ENCODE results near the gene FSD1. TPM values are rescaled to one million over a fixed set of nuclear protein-coding genes. Genes with fewer than 3 reads are reported as not detected.
A peak's percentile ranks its signal among the peaks of the same experiment; 100 is the strongest.
"Not testable (repeated sequence)": the region's sequence is repeated elsewhere in the genome, so short reads cannot be mapped to it uniquely, and the experiment has no call there.

FSD1 gene
- total RNA-seq, 1 experiment from 2014 or later, result 24.7 TPM

- no peaks in the 10 kb centered on the region for H3K9me3 ChIP-seq (replicated peaks)
- H3K4me3 ChIP-seq, result peak within 1 kb of the TSS; percentile 53
- H3K27me3 ChIP-seq, result no peaks in the 10 kb centered on the region
- peak in 1 of 2 experiments; percentile 40 for DNase-seq
- peaks cover 13% of the 10 kb centered on the region for H3K4me1 ChIP-seq
- H3K36me3 ChIP-seq, result no peaks in the 10 kb centered on the region
- no peak within 1 kb of the TSS for H3K27ac ChIP-seq
Measured at GRCh38 chr19:4338441-4339355, 34.3 kb downstream of the FSD1 start, which contains the start of gene STAP2. Gene STAP2 (minus strand): TSS chr19:4338827. CDS start chr19:4338753, 74 bp downstream.

DNA sequence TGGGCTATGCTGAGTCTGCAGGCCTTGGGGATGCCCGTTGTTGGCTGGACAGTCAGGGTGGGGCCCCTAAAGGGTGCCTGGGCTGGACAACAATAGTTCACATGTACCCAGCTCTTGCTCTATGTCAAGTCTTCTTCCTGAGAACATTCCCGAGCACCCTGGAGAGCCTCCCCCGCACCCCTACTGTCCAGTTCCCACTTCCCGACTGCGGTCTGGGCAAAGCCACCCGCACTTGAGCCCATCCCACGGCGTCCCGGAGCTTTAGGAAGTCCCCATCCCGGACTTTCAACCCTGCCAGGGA lies 37.9 kb downstream of the FSD1 start:
- H3K4me3 ChIP-seq, result peak overlapping the region; percentile 61
- peaks cover 17% of the 10 kb centered on the region for H3K4me1 ChIP-seq
- no peaks in the 10 kb centered on the region for H3K9me3 ChIP-seq (replicated peaks)
- peak overlapping the region; percentile 63 for H3K27ac ChIP-seq
- no peaks in the 10 kb centered on the region for H3K36me3 ChIP-seq
- DNase-seq, result no peak
- no peaks in the 10 kb centered on the region for H3K27me3 ChIP-seq

DNA sequence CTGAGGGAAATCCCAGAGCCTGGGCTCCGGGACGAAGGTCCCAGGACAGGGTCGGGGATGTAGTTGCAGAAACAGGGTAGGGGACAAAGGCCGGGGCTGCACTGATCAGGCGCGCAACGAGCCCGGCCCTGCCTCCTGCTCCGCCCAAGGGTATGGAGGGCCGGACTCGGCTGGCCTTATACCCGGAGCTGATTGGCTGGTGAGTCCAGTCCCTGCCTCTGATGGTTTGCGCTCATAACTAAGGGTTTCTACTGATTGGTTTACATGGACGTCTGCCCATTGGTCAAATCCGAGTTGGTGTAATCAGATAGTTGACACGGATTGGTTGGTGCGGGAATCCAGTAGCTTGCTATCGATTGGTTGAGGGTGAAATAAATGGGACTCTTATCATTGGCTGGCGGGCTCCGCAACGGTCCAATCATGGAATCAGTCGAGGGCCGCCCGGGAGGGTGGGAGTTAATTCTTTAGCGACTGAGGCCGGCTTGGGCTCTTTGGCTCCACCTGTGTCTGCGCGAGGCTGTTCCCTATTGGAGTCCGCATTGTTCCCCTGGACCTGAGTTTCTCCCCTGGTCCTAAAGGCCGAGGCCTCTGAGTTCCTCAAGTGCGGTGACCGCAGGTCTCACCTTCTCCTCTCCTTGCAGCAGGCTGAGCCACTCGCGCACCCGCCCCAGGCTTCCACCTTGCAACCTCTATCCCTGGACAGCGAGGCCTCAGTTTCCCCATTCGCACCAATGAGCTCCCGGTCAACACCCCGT lies 38.4 kb downstream of the FSD1 start:
- Histone ChIP-seq H3K27me3 (no peaks in the 10 kb centered on the region), H3K27ac (peak overlapping the region; percentile 63), H3K9me3 (replicated peaks) (no peaks in the 10 kb centered on the region), H3K36me3 (no peaks in the 10 kb centered on the region), H3K4me1 (peaks cover 17% of the 10 kb centered on the region), H3K4me3 (peak overlapping the region; percentile 65)
- DNase-seq, result peak; percentile 98 to 100

GRCh38 chr19:4343370-4344307 lies 39.2 kb downstream of the FSD1 start, which contains the start of gene MPND:
Gene MPND (plus strand): TSS chr19:4343562. CDS start chr19:4343594, 32 bp downstream.
- Histone ChIP-seq H3K9me3 (replicated peaks) (no peaks in the 10 kb centered on the region), H3K4me3 (peak within 1 kb of the TSS; percentile 65), H3K27ac (peak within 1 kb of the TSS; percentile 63), H3K36me3 (no peaks in the 10 kb centered on the region), H3K4me1 (peaks cover 17% of the 10 kb centered on the region), H3K27me3 (no peaks in the 10 kb centered on the region)
- peak; percentile 83 to 86 for DNase-seq

DNA sequence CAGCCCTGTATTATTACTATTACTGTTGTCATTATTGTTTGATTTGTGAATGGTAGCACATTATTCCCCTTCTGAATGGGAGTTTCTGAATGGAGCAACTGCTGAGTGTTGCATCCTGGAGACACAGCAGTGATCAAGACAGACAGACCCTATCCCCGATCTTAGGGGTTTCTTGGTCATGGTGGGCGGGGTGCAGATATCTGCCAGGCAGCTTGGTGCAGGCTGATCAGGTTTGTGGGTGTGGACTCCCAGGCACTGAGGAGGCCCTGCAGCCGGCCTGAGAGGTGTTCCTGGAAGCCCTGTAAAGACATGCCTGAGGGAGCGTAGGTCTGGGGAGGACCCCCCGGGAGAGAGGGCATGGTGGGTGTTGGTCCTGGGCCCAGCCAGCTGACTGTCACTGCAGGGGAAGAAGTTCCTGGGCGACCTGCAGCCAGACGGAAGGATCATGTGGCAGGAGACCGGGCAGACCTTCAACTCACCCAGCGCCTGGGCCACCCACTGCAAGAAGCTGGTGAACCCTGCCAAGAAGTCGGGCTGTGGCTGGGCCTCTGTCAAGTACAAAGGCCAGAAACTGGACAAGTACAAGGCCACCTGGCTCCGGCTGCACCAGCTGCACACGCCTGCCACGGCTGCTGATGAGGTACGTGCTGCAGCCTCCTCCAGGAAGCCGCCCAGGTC lies 41.1 kb downstream of the FSD1 start:
- Histone ChIP-seq H3K4me3 (no peak overlapping the region), H3K4me1 (peaks cover 16% of the 10 kb centered on the region), H3K36me3 (no peaks in the 10 kb centered on the region), H3K27me3 (no peaks in the 10 kb centered on the region), H3K27ac (no peak overlapping the region), H3K9me3 (replicated peaks) (no peaks in the 10 kb centered on the region)
- DNase-seq, result no peak

GRCh38 chr19:4346020-4346383 lies 41.6 kb downstream of the FSD1 start:
- Histone ChIP-seq H3K27ac (no peak overlapping the region), H3K4me1 (peaks cover 10% of the 10 kb centered on the region), H3K9me3 (replicated peaks) (no peaks in the 10 kb centered on the region), H3K27me3 (no peaks in the 10 kb centered on the region), H3K36me3 (no peaks in the 10 kb centered on the region), H3K4me3 (no peak overlapping the region)
- DNase-seq, result no peak

- Histone ChIP-seq H3K36me3 (no peaks in the 10 kb centered on the region), H3K4me1 (0 out of 2 replicates have a peak, but pooled peaks cover 4% of the 10 kb centered on the region), H3K9me3 (replicated peaks) (no peaks in the 10 kb centered on the region), H3K27me3 (no peaks in the 10 kb centered on the region), H3K4me3 (no peak overlapping the region), H3K27ac (no peak overlapping the region)
- DNase-seq, result no peak
Measured at GRCh38 chr19:4347521-4347920, 43.1 kb downstream of the FSD1 start.

DNA sequence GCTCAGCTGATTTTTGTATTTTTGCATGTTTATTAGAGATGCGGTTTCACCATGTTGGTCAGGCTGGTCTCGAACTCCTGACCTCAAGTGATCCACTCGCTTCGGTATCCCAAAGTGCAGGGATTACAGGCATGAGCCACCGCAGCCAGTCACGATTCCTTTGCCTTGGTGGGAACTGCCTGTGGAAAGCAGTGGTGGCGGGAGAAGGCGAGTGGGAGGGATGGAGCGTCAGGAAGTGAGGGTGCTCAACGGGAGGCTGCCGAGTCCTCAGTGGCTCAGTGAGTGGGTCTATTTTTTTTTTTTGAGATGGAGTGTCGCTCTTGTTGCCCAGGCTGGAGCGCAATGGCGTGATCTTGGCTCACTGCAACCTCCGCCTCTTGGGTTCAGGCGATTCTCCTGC lies 44.8 kb downstream of the FSD1 start:
- H3K4me3 ChIP-seq; DNase-seq; H3K4me1 ChIP-seq; H3K27ac ChIP-seq; H3K36me3 ChIP-seq; H3K27me3 ChIP-seq; H3K9me3 ChIP-seq (replicated peaks): not testable (repeated sequence)

DNA sequence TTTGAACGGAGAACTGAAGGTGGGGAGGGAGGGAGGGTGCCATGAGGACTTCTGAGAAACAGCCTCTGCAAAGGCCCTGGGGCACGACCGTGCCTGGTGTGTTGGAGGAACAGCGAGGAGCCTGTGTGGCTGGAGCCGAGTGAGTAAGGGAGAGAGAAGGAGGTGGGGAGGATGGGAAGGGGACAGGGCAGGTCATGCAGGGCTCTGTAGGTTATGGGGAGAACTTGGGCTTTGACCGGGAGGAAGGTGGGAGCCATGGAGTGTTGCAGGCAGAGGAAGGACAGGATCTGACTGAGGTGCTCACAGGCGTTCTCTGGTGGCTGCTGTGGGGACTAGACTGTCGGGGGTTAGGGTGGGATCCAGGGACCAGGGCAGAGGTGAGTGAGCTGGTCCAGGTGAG lies 45.7 kb downstream of the FSD1 start:
- no peak for DNase-seq
- Histone ChIP-seq H3K9me3 (replicated peaks) (no peaks in the 10 kb centered on the region), H3K4me1 (no peaks in the 10 kb centered on the region), H3K27ac (no peak overlapping the region), H3K4me3 (no peak overlapping the region), H3K27me3 (no peaks in the 10 kb centered on the region), H3K36me3 (no peaks in the 10 kb centered on the region)

GRCh38 chr19:4350726-4351125 lies 46.3 kb downstream of the FSD1 start:
- Histone ChIP-seq H3K9me3 (replicated peaks) (no peaks in the 10 kb centered on the region), H3K36me3 (no peaks in the 10 kb centered on the region), H3K27ac (no peak overlapping the region), H3K4me1 (no peaks in the 10 kb centered on the region), H3K27me3 (no peaks in the 10 kb centered on the region), H3K4me3 (no peak overlapping the region)
- no peak for DNase-seq

DNA sequence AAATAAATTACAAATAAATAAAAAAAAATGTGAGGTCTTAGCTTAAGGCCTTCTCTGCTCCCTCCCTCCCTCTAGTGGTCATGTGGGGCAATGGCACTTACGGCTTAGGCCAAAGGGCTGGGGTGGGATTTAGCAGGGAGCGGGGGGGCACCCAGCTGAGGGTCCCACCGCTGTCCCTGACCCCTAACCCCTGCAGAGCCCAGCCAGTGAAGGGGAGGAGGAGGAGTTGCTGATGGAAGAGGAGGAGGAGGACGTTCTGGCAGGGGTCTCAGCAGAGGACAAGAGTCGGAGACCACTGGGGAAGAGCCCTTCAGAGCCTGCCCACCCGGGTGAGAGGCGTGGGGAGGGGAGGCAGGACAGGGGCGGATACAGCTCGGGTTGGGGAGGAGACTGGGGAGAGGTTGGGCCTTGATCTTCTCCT lies 48.3 kb downstream of the FSD1 start:
- H3K27me3 ChIP-seq, result no peaks in the 10 kb centered on the region
- H3K9me3 ChIP-seq (replicated peaks), result no peaks in the 10 kb centered on the region
- no peaks in the 10 kb centered on the region for H3K4me1 ChIP-seq
- no peak overlapping the region for H3K27ac ChIP-seq
- no peak overlapping the region for H3K4me3 ChIP-seq
- DNase-seq, result peak; percentile 62 to 78
- H3K36me3 ChIP-seq, result no peaks in the 10 kb centered on the region

- DNase-seq, result no peak
- H3K4me1 ChIP-seq, result no peaks in the 10 kb centered on the region
- no peak overlapping the region for H3K4me3 ChIP-seq
- no peaks in the 10 kb centered on the region; the same call in 1 of the 2 replicates for H3K36me3 ChIP-seq
- H3K27me3 ChIP-seq, result no peaks in the 10 kb centered on the region
- H3K9me3 ChIP-seq (replicated peaks), result no peaks in the 10 kb centered on the region
- H3K27ac ChIP-seq, result no peak overlapping the region
Measured at GRCh38 chr19:4354282-4354681, 49.9 kb downstream of the FSD1 start.

DNA sequence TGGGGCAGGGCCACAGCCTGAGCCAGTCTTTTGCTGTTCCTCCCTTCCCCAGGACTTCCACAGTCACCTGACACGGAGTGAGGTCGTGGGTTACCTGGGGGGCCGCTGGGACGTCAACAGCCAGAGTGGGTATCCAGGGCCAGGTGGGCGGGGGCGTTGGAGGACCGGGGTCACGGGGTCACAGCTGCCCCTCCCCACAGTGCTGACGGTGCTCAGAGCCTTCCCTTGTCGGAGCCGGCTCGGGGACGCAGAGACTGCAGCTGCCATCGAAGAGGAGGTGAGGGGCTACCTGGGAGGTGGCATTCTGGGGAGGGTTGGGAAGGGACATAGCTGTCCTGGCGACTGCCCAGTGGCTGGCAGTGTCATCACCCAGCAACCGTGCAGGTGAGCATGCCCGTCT lies 50.5 kb downstream of the FSD1 start:
- peaks cover 3% of the 10 kb centered on the region; the same call in 1 of the 2 replicates for H3K36me3 ChIP-seq
- no peak overlapping the region for H3K4me3 ChIP-seq
- no peaks in the 10 kb centered on the region for H3K4me1 ChIP-seq
- no peaks in the 10 kb centered on the region for H3K9me3 ChIP-seq (replicated peaks)
- H3K27ac ChIP-seq, result no peak overlapping the region
- no peaks in the 10 kb centered on the region for H3K27me3 ChIP-seq
- DNase-seq, result no peak
